NCI-H510A (cell line): ENCODE data around the gene GJB1.
A peak's percentile ranks its signal among the peaks of the same experiment; 100 is the strongest.

ENCODE experiments used
- DNase-seq: peaks from one replicate; lab custom pipeline; 2025; lab: John Stamatoyannopoulos, UW

The GJB1 gene

GRCh38 chrX:71215338-71215912 lies 7.6 kb upstream of the GJB1 start:
- DNase-seq = peak; percentile 3

- peak; percentile 11 for DNase-seq
Observed at GRCh38 chrX:71216485-71216884, 6.5 kb upstream of the GJB1 start.

DNA sequence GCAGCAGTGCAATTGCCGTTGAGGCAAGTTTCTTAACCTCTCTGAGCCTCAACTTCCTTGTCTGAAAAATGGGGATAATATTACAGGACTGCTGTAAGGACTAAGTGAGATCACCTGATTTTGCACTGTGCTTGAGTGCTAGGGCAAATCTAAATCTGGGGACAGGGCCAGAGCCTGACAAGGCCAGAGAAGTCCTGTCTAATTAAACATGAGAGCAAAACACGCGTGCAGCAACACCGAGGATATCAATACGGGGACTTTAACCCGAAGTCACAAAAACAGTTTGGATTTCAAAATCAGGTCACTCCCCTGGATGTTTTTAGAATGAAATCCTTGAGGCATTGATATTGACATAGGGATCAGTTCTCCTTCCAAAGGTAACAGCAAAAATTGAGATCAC lies 5.7 kb upstream of the GJB1 start:
- DNase-seq = no peak

- DNase-seq = no peak
Observed at GRCh38 chrX:71221145-71221544, 1.9 kb upstream of the GJB1 start.

- no peak for DNase-seq
Observed at GRCh38 chrX:71224098-71224708, 1.2 kb downstream of the GJB1 start.

DNA sequence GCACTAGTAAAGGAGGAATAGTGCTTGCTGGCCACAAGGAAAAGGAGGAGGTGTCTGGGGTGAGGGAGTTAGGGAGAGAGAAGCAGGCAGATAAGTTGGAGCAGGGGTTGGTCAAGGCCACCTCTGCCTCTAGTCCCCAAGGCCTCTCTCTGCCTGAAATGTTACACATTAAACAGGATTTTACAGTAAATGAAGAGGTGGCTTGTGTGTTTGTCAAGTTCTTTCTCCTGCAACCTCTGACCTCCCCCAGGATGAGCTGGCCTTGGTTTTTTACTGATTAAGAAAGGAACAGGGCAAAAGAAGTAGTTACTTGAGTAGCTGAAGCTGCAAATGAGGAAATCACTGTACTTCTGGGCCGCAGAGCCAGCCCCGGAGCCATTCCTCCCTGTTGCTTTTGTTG lies 2.0 kb downstream of the GJB1 start:
- DNase-seq = no peak

- no peak for DNase-seq
Observed at GRCh38 chrX:71225676-71226075, 2.7 kb downstream of the GJB1 start.

GRCh38 chrX:71227370-71228062 lies 4.5 kb downstream of the GJB1 start:
- no peak for DNase-seq

DNA sequence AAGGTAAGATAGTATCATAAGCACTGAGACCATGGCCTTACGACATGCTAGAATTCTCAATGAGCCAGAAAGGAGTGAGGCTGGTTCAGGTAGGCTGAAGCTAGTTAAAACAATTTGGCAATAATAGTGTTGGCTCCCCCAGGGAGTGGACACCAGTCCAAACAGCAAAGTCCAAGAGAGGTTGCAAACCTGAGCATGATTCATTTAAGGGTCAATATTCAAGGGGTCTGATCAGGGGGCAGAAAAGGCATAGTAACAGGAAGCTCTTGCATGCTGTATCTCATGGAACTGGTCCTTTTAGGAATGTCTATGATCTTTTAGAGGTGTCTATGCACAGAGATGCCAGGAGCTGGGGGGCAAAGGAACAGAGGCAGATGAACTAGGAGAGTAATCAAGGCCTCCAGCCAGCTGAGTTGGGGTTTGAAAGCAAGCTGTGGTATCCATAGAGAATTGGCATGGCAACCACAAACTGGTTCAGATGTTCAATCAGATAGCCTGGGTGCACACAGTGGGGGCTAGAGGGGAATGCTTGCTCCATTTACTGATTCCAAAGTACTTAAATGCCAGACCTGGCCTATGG lies 5.1 kb downstream of the GJB1 start:
- DNase-seq = no peak

- DNase-seq = no peak
Observed at GRCh38 chrX:71235482-71235881, 12.5 kb downstream of the GJB1 start.

DNA sequence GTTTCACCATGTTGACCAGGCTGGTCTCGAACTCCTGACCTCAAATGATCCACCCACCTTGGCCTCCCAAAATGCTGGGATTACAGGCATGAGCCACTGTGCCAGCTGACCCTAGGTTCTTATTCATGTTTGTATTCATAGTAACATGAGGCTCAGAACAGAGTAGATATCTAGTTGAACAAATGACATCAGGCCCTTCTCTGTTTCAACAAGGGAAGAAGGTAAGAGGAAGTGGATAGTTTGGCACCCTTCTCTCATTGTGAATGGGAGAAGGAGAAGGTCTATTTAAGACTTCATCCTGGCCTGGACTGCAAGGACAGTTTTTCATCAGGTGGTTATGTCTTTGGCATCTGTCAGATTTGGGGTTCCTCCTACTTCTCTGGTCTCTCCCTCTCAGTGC lies 13.8 kb downstream of the GJB1 start:
- no peak for DNase-seq

GRCh38 chrX:71239781-71240180 lies 16.8 kb downstream of the GJB1 start:
- no peak for DNase-seq

- DNase-seq = no peak
Observed at GRCh38 chrX:71241301-71241700, 18.3 kb downstream of the GJB1 start.

GRCh38 chrX:71244359-71245128 lies 21.5 kb downstream of the GJB1 start:
- DNase-seq = no peak

GRCh38 chrX:71245159-71245558 lies 22.1 kb downstream of the GJB1 start:
- DNase-seq = no peak

DNA sequence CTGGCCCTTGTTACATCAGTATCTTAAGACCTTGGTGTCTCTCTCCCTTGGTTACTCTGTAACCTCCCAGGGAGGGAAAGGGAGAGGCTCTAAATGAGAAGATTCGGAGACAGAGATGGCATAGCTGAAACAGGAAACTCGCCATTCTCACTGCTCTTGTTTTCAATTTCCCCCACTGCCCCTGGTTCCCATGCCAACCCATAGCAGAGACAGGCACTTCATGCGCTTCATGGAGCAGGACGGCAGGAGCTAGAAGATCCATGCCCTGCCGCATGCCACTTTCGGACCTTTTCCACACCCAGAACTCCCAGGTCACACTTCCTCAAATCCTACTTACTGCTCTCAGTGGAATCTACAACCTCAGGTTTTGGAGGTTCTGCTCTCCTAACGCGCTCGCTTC lies 27.8 kb downstream of the GJB1 start:
- DNase-seq = no peak

DNA sequence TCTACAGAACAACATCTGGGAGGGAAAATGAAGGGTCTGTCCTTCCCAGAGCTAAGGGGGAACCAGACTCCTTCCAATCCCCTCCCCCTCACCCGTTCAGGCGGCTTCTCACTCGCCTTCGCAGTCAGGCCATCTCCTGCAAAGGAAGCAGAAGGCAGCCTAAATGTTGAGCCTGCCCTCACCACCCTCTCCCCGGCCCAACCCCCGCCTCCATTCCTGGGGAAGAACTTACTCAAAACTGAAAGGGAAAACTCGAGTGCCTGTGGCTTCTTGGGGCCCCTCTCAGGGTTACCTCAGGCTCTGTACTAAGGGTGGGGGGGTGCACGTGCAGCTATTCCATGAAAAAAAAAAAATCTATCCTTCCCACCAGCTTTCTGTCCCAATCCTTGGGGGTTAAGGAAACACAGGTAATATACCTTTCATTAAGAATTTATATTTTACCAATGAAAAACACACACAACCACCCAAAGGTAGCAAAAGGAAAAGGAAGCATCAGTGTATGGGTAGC lies 28.5 kb downstream of the GJB1 start:
- no peak for DNase-seq

DNA sequence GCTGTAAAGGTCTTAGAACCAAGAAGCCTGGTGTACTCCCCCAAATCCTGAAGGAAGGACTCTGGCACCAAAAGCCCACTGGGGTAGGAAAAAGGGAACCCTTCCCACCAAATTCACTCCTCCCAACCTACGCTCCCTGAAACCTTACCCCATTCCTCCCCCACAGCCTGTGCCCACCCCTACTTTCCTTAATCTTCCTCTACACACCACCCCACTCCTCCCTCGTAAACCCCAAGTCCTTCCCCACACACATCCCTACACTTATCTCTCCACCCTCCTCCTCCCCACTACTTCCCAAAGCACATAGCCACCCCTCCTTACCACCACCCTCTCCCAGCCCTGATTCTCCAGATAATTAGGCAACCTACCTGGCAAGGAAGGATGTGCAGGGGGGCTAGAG lies 29.2 kb downstream of the GJB1 start:
- no peak for DNase-seq

DNA sequence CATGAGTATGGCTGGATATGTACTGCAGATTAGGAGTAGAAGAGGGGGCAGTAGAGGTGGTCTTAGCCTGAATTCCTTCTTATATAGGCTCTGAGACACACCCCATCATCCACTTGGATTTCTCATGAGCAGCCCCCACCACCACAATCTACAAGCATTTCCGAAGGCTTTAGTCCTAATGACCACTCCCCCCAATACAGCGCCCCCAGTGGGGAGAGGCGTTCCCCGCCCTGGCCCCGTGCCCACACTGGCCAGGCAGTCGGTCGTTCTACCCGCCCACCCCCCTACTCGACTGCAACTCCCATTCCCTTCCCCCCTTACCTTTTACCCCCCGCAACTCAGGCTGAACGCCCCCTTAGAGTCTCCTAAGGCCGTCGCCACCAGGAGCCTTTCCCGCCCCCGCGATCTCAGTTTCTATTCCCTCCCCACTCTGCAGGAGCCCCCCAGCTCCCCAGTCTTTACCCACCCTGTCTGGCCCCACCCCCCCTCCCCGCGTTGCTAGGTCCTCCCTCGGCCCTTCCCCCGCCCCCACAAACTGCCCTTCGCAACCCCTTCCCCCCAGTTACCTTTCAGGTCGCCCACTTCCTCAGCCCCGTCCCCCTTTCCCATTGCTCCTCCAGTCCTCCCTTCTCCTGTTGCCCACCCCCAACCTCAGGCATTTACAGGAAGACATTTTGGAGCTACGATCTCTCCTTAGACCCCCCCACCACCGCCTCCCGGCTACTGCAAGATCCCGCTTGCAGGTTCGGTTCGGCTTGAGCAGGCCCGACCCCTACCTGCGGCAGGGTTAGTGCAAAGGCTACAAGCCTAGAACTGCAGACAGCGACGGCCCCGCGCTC lies 30.4 kb downstream of the GJB1 start:
- no peak for DNase-seq

DNA sequence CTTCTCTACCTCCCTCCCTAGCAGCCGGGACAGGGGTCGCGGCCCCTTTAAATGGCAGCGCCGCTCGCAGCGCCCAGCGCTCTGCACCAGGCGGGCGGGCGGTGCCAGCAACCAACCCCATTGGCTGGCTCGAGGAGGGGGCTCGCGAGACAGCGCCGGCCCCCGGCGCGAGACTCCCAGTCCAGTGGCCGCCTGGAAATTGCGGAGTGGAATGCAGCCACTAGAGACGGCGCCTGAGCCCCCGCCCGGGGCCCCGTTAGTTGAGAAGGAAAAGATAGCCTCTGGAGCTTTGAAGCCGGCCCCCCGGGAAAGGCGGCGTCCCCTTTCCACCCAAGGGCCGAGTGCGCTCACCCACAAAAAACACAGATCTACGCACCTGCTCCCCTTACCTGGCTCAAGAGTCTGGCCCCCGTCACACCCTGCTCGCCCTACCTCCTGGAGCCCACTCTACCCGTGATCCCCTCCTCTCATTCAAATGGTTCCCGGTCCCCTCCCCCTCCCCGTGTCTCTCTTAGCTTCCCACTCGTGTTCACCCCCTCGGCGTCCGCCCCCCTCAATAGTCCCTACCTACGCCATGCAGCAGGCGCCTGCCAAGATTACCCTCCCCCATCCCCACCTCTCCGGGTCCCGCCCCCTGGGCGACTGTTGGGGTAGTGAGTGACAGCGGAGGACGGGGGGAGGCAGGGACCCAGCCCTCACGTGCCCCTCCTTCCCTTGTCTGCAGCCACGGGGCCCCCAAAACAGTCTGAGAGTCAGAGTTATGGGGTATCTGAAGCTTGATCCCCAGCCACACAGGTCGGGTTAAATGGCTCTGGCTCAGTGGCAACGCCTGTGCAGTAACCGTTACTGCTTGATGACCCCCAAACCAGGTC lies 31.3 kb downstream of the GJB1 start, which contains the start of gene ZMYM3:
ZMYM3 (minus strand) TSS at position 49 of the 872 bp plus-strand sequence. CDS start 885 bp downstream, outside the sequence.
- DNase-seq = peak; percentile 82
